ENCODE results near the gene RPTOR. TPM values are rescaled to one million over a fixed set of nuclear protein-coding genes. Genes with fewer than 3 reads are reported as not detected.

The RPTOR gene
- total RNA-seq, 1 donor from 2014 or later, result 32.0 TPM

DNA sequence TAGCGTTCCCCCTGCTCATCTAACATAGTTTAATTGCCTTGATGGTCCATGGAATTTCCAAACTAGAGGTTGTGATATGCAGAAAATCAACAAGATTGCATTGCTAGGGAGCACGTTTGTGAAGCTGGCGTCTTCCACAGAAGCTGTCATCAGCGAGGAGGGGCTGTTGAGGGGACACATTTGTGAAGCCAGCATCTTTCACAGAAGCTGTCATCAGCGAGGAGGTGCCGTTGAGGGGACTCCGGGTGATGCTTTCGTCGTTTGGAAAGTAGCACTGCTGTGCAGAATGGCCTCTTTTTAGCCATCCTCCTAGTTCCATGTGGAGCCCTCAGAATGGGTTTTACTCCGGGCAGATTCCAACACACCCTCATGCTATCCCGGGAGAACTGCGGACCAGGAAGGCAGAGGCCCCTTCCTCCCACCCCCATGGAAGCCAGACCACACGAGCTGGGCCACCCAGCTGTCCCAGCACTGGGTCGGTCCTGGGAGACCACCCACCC lies 327.4 kb downstream of the RPTOR start:
- Mint-ChIP-seq H3K4me1 (ENCODE audit: low read depth, unreplicated experiment) (peaks cover 22% of the 10 kb centered on the region), H3K27me3 (ENCODE audit: low read depth, unreplicated experiment) (no peaks in the 10 kb centered on the region), H3K4me3 (ENCODE audit: unreplicated experiment) (no peak overlapping the region), H3K27ac (ENCODE audit: unreplicated experiment) (no peak overlapping the region), H3K9me3 (ENCODE audit: unreplicated experiment) (no peaks in the 10 kb centered on the region), H3K36me3 (ENCODE audit: low read depth, unreplicated experiment) (peaks cover 12% of the 10 kb centered on the region)
- FAIRE-seq, result no peak
- no peaks in the 10 kb centered on the region for H3K27me3 ChIP-seq (ENCODE audit: insufficient read depth, low read length)
- peaks cover 17% of the 10 kb centered on the region for H3K4me1 ChIP-seq (ENCODE audit: insufficient read depth, low read length)
- H3K9ac ChIP-seq (ENCODE audit: low read length), result no peak overlapping the region
- TF ChIP-seq EZH2 (IDR thresholded peaks at IDR 0.05; ENCODE audit: insufficient read depth, low read length), result no peak
- TF ChIP-seq, protein P1, sequence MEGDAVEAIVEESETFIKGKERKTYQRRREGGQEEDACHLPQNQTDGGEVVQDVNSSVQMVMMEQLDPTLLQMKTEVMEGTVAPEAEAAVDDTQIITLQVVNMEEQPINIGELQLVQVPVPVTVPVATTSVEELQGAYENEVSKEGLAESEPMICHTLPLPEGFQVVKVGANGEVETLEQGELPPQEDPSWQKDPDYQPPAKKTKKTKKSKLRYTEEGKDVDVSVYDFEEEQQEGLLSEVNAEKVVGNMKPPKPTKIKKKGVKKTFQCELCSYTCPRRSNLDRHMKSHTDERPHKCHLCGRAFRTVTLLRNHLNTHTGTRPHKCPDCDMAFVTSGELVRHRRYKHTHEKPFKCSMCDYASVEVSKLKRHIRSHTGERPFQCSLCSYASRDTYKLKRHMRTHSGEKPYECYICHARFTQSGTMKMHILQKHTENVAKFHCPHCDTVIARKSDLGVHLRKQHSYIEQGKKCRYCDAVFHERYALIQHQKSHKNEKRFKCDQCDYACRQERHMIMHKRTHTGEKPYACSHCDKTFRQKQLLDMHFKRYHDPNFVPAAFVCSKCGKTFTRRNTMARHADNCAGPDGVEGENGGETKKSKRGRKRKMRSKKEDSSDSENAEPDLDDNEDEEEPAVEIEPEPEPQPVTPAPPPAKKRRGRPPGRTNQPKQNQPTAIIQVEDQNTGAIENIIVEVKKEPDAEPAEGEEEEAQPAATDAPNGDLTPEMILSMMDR (IDR thresholded peaks at IDR 0.05; ENCODE audit: insufficient read depth, low read depth, low read length), result no peak
- H3K9me3 ChIP-seq (ENCODE audit: insufficient read depth, low read depth, low read length), result no peaks in the 10 kb centered on the region
- no peak overlapping the region for H3K4me3 ChIP-seq (ENCODE audit: insufficient read depth, low read depth, low read length)
- no peak overlapping the region for H3K4me2 ChIP-seq (ENCODE audit: low read length)
- H2AFZ ChIP-seq (ENCODE audit: low read depth, low read length), result no peak overlapping the region
- H3K79me2 ChIP-seq (ENCODE audit: insufficient read depth, low read length), result no peaks in the 10 kb centered on the region
- H4K20me1 ChIP-seq (ENCODE audit: insufficient read depth, low read length), result no peaks in the 10 kb centered on the region
- no peaks in the 10 kb centered on the region for H3K36me3 ChIP-seq (ENCODE audit: insufficient read depth, low read length)
- no peak overlapping the region for H3K27ac ChIP-seq (ENCODE audit: low read depth, low read length)
- DNase-seq (ENCODE audit: low read depth), result no peak

DNA sequence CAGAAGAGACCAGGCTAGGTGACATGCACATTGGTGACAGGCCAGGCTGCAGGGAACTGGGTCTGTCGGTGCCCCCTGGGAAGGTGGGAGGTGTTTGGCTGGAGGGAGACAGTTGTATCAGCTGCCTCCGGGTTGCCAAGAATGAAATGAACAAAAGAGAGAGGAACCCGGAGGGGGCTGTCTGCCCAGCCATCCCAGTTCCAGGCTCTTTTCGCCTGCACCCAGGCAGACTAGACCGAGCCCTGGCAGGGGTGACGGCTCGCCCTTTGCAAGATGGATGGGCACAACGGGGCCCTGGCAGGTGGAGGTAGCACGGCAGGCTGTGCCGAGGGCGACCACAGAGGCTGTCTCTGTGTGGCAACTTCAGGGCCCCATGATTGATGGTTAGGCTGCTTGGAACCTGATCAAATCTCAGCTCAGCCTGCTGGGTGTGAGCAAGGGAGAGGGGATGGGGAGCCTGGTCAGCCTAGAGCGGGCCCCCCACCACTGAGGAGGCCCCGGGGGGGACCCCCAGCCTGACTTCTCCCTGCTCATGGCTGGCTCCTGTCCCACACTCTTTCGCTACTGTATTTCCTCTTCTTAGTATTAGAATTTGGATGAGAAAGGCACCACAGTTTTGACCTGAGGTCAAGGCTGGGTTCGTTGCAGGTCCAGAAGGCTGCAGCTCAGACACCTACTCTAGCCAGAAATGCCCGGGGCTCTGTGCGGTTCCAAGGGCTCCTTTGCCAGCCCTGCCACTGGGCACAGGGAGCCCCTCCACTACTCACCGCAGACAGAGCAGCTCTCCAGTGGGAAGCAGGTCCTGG lies 328.1 kb downstream of the RPTOR start:
- Histone ChIP-seq H3K4me2 (ENCODE audit: low read length) (peak overlapping the region; percentile 11), H3K27me3 (ENCODE audit: insufficient read depth, low read length) (no peaks in the 10 kb centered on the region), H4K20me1 (ENCODE audit: insufficient read depth, low read length) (no peaks in the 10 kb centered on the region), H3K36me3 (ENCODE audit: insufficient read depth, low read length) (no peaks in the 10 kb centered on the region), H3K9ac (ENCODE audit: low read length) (no peak overlapping the region), H3K4me1 (ENCODE audit: insufficient read depth, low read length) (peaks cover 17% of the 10 kb centered on the region), H3K9me3 (ENCODE audit: insufficient read depth, low read depth, low read length) (no peaks in the 10 kb centered on the region), H3K79me2 (ENCODE audit: insufficient read depth, low read length) (no peaks in the 10 kb centered on the region), H2AFZ (ENCODE audit: low read depth, low read length) (no peak overlapping the region), H3K27ac (ENCODE audit: low read depth, low read length) (no peak overlapping the region), H3K4me3 (ENCODE audit: insufficient read depth, low read depth, low read length) (no peak overlapping the region)
- H3K4me1 Mint-ChIP-seq (ENCODE audit: low read depth, unreplicated experiment), result peaks cover 22% of the 10 kb centered on the region
- H3K27me3 Mint-ChIP-seq (ENCODE audit: low read depth, unreplicated experiment), result no peaks in the 10 kb centered on the region
- FAIRE-seq, result no peak
- DNase-seq (ENCODE audit: low read depth), result no peak
- H3K9me3 Mint-ChIP-seq (ENCODE audit: unreplicated experiment), result no peaks in the 10 kb centered on the region
- no peak overlapping the region for H3K4me3 Mint-ChIP-seq (ENCODE audit: unreplicated experiment)
- peaks cover 12% of the 10 kb centered on the region for H3K36me3 Mint-ChIP-seq (ENCODE audit: low read depth, unreplicated experiment)
- no peak overlapping the region for H3K27ac Mint-ChIP-seq (ENCODE audit: unreplicated experiment)
- TF ChIP-seq, protein P1 (IDR thresholded peaks at IDR 0.05; ENCODE audit: insufficient read depth, low read depth, low read length), result no peak
- TF ChIP-seq EZH2 (IDR thresholded peaks at IDR 0.05; ENCODE audit: insufficient read depth, low read length), result no peak
